CD8-positive, alpha-beta memory T cell (primary cell): ENCODE data around the gene RIN3. TPM values are rescaled to one million over a fixed set of nuclear protein-coding genes. Genes with fewer than 3 reads are reported as not detected.

ENCODE experiments used
- CTCF ChIA-PET: fragments of 350-600 bp; sonication (Branson Sonifier 250); formaldehyde crosslinking; loops from one replicate; lab custom pipeline; 2021; ENCODE audit warnings: antibody characterized with exemption; lab: Charles Lee
- POLR2A ChIA-PET: fragments of 350-600 bp; sonication (Branson Sonifier 250); formaldehyde crosslinking; loops from one replicate; lab custom pipeline; 2021; ENCODE audit warnings: antibody characterized with exemption; lab: Charles Lee
- DNase-seq, 5 donors: peaks; one replicate each; pipeline versions ENCODE4 v3.0.0 to v3.0.0-alpha.2; 2020 to 2022; ENCODE audit warnings: mixed read lengths in 1 of 5
- H3K27ac ChIP-seq: one replicate; pipeline ENCODE4 v1.7.0; 2013; ENCODE audit warnings: low read depth, mild to moderate bottlenecking, low read length, moderate library complexity
- H3K27me3 ChIP-seq: 2 replicates; pipeline ENCODE4 v1.7.0; 2013; ENCODE audit warnings: low read length, mild to moderate bottlenecking; ENCODE audit not compliant: insufficient read depth, poor library complexity, severe bottlenecking
- H3K36me3 ChIP-seq: 2 replicates; pipeline ENCODE4 v1.7.0; 2013; ENCODE audit warnings: mild to moderate bottlenecking, low read length, moderate library complexity; ENCODE audit not compliant: insufficient read depth
- H3K4me1 ChIP-seq: 2 replicates; pipeline ENCODE4 v1.7.0; 2013; ENCODE audit warnings: mild to moderate bottlenecking, low read length, moderate library complexity; ENCODE audit not compliant: insufficient read depth
- H3K4me3 ChIP-seq: 2 replicates; pipeline ENCODE4 v1.7.0; 2013; ENCODE audit warnings: mild to moderate bottlenecking, low read length
- H3K9me3 ChIP-seq: 2 replicates; pipeline ENCODE4 v1.7.0; 2013; ENCODE audit warnings: mild to moderate bottlenecking, low read length
- H3K27ac Mint-ChIP-seq, 8 donors: one replicate each; pipeline ENCODE4 v1.8.0; 2020 to 2021; ENCODE audit warnings: mixed read lengths in 8 of 8, mild to moderate bottlenecking in 6 of 8, inconsistent platforms in 3 of 8, moderate library complexity in 3 of 8
- H3K27me3 Mint-ChIP-seq, 2 donors: one replicate each; pipeline ENCODE4 v1.8.0; 2020 to 2021; ENCODE audit warnings: mixed read lengths in 2 of 2, mild to moderate bottlenecking in 1 of 2, moderate library complexity in 1 of 2
- H3K36me3 Mint-ChIP-seq, 3 donors: one replicate each; pipeline ENCODE4 v1.8.0; 2020 to 2021; ENCODE audit warnings: mixed read lengths in 3 of 3, inconsistent platforms in 1 of 3, mild to moderate bottlenecking in 1 of 3
- H3K4me1 Mint-ChIP-seq, 3 donors: one replicate each; pipeline ENCODE4 v1.8.0; 2020 to 2021; ENCODE audit warnings: mixed read lengths in 3 of 3, inconsistent platforms in 1 of 3, mild to moderate bottlenecking in 1 of 3
- H3K4me3 Mint-ChIP-seq, 7 donors: one replicate each; pipeline ENCODE4 v1.8.0; 2020 to 2021; ENCODE audit warnings: mixed read lengths in 7 of 7, mild to moderate bottlenecking in 6 of 7, moderate library complexity in 4 of 7, inconsistent platforms in 2 of 7
- H3K9me3 Mint-ChIP-seq, 5 donors: one replicate each; pipeline ENCODE4 v1.8.0; 2020 to 2022; ENCODE audit warnings: mixed read lengths in 5 of 5, mild to moderate bottlenecking in 3 of 5, moderate library complexity in 2 of 5, inconsistent platforms in 1 of 5
- polyA plus RNA-seq: library from polyadenylated mRNA; unstranded; fragments of 300-500 nt; fragmentation: Illumina TruSeq; gene quantifications from one replicate; pipeline ENCODE4 v1.2.3, GENCODE V29; 2021
- total RNA-seq, 2 experiments: library from RNA; stranded (reverse); gene quantifications; one replicate each; pipeline ENCODE4 v1.2.3, GENCODE V29; 2021

The RIN3 gene
- total and polyA plus RNA-seq, 3 experiments from 2014 or later = 31.9 to 47.4 (median 46.0) TPM

- Mint-ChIP-seq H3K4me3 (no peak overlapping the region), H3K27me3 (peaks cover 5 to 10% of the 10 kb centered on the region in 2 donors), H3K4me1 (peaks cover 0 to 6% (median 0%) of the 10 kb centered on the region in 3 donors), H3K9me3 (no peaks in the 10 kb centered on the region), H3K36me3 (no peaks in the 10 kb centered on the region), H3K27ac (no peak overlapping the region)
- no peak for DNase-seq
- no peak overlapping the region for H3K4me3 ChIP-seq
- no peak overlapping the region for H3K27ac ChIP-seq
- no peaks in the 10 kb centered on the region for H3K4me1 ChIP-seq
- POLR2A ChIA-PET = no interaction called here
- no peaks in the 10 kb centered on the region for H3K27me3 ChIP-seq
- no peaks in the 10 kb centered on the region for H3K9me3 ChIP-seq
- CTCF ChIA-PET = interaction anchor here (0.9 kb wide), 1 partner anchor 41 kb away, joined by 4 read pairs; no protein-coding TSS in a partner anchor
- no peaks in the 10 kb centered on the region for H3K36me3 ChIP-seq
These were observed 26.0 kb upstream of the RIN3 start for GRCh38 chr14:92487513-92488133.

- no peak overlapping the region for H3K4me3 Mint-ChIP-seq
- Histone ChIP-seq H3K4me1 (no peaks in the 10 kb centered on the region), H3K27me3 (no peaks in the 10 kb centered on the region), H3K27ac (no peak overlapping the region), H3K36me3 (no peaks in the 10 kb centered on the region), H3K9me3 (no peaks in the 10 kb centered on the region), H3K4me3 (no peak overlapping the region)
- DNase-seq = no peak
- ChIA-PET CTCF (no interaction called here), POLR2A (no interaction called here)
- peaks cover 0 to 6% (median 0%) of the 10 kb centered on the region in 3 donors for H3K4me1 Mint-ChIP-seq
- no peaks in the 10 kb centered on the region for H3K9me3 Mint-ChIP-seq
- H3K27ac Mint-ChIP-seq = peak overlapping the region in 1 of 8 donors; percentile 30
- peaks cover 5 to 6% of the 10 kb centered on the region in 2 donors for H3K27me3 Mint-ChIP-seq
- no peaks in the 10 kb centered on the region for H3K36me3 Mint-ChIP-seq
These were observed 24.0 kb upstream of the RIN3 start for GRCh38 chr14:92489394-92490238.

- H3K27ac ChIP-seq = no peak overlapping the region
- no peak for DNase-seq
- Mint-ChIP-seq H3K36me3 (no peaks in the 10 kb centered on the region), H3K27ac (no peak overlapping the region), H3K4me1 (peaks cover 0 to 6% (median 0%) of the 10 kb centered on the region in 3 donors), H3K27me3 (peaks cover 5 to 6% of the 10 kb centered on the region in 2 donors), H3K9me3 (no peaks in the 10 kb centered on the region), H3K4me3 (no peak overlapping the region)
- H3K4me1 ChIP-seq = no peaks in the 10 kb centered on the region
- no peaks in the 10 kb centered on the region for H3K9me3 ChIP-seq
- no peaks in the 10 kb centered on the region for H3K27me3 ChIP-seq
- ChIA-PET CTCF (no interaction called here), POLR2A (no interaction called here)
- no peak overlapping the region for H3K4me3 ChIP-seq
- H3K36me3 ChIP-seq = no peaks in the 10 kb centered on the region
These were observed 23.2 kb upstream of the RIN3 start for GRCh38 chr14:92490239-92490959.

- H3K9me3 Mint-ChIP-seq = no peaks in the 10 kb centered on the region
- Histone ChIP-seq H3K9me3 (no peaks in the 10 kb centered on the region), H3K4me1 (no peaks in the 10 kb centered on the region), H3K27ac (no peak overlapping the region), H3K4me3 (no peak overlapping the region), H3K27me3 (no peaks in the 10 kb centered on the region), H3K36me3 (no peaks in the 10 kb centered on the region)
- no peak overlapping the region for H3K27ac Mint-ChIP-seq
- ChIA-PET CTCF (no interaction called here), POLR2A (no interaction called here)
- H3K36me3 Mint-ChIP-seq = no peaks in the 10 kb centered on the region
- H3K4me3 Mint-ChIP-seq = no peak overlapping the region
- peaks cover 0 to 3% (median 0%) of the 10 kb centered on the region in 3 donors for H3K4me1 Mint-ChIP-seq
- no peak for DNase-seq
- peaks cover 6% of the 10 kb centered on the region in 2 donors for H3K27me3 Mint-ChIP-seq
These were observed 21.8 kb upstream of the RIN3 start for GRCh38 chr14:92491782-92492181.

GRCh38 chr14:92492258-92492657 is 21.3 kb upstream of the RIN3 start:
- Mint-ChIP-seq H3K27ac (no peak overlapping the region), H3K27me3 (peaks cover 5 to 6% of the 10 kb centered on the region in 2 donors), H3K36me3 (no peaks in the 10 kb centered on the region), H3K9me3 (no peaks in the 10 kb centered on the region), H3K4me1 (peaks cover 0 to under 1% (median 0%) of the 10 kb centered on the region in 3 donors), H3K4me3 (no peak overlapping the region)
- ChIA-PET CTCF (no interaction called here), POLR2A (no interaction called here)
- H3K27me3 ChIP-seq = no peaks in the 10 kb centered on the region
- no peak overlapping the region for H3K27ac ChIP-seq
- H3K4me1 ChIP-seq = no peaks in the 10 kb centered on the region
- DNase-seq = no peak
- H3K4me3 ChIP-seq = no peak overlapping the region
- no peaks in the 10 kb centered on the region for H3K9me3 ChIP-seq
- no peaks in the 10 kb centered on the region for H3K36me3 ChIP-seq

GRCh38 chr14:92493024-92493423 is 20.6 kb upstream of the RIN3 start:
- no peak for DNase-seq
- H3K27ac Mint-ChIP-seq = peak overlapping the region in 1 of 8 donors; percentile 19
- ChIA-PET POLR2A (no interaction called here), CTCF (no interaction called here)
- H3K4me3 ChIP-seq = no peak overlapping the region
- H3K9me3 Mint-ChIP-seq = no peaks in the 10 kb centered on the region
- no peaks in the 10 kb centered on the region for H3K27me3 ChIP-seq
- no peaks in the 10 kb centered on the region for H3K4me1 Mint-ChIP-seq
- no peaks in the 10 kb centered on the region for H3K4me1 ChIP-seq
- no peaks in the 10 kb centered on the region for H3K9me3 ChIP-seq
- H3K4me3 Mint-ChIP-seq = no peak overlapping the region
- H3K27me3 Mint-ChIP-seq = peaks cover 3 to 5% of the 10 kb centered on the region in 2 donors
- H3K36me3 ChIP-seq = no peaks in the 10 kb centered on the region
- no peak overlapping the region for H3K27ac ChIP-seq
- H3K36me3 Mint-ChIP-seq = no peaks in the 10 kb centered on the region

GRCh38 chr14:92493492-92493891 is 20.1 kb upstream of the RIN3 start:
- POLR2A ChIA-PET = no interaction called here
- CTCF ChIA-PET = interaction anchor here (0.6 kb wide), 1 partner anchor 152 kb away, joined by 3 read pairs; no protein-coding TSS in a partner anchor
- Mint-ChIP-seq H3K4me1 (no peaks in the 10 kb centered on the region), H3K27ac (no peak overlapping the region), H3K9me3 (no peaks in the 10 kb centered on the region), H3K27me3 (peaks cover 3 to 4% of the 10 kb centered on the region in 2 donors), H3K4me3 (no peak overlapping the region), H3K36me3 (no peaks in the 10 kb centered on the region)
- no peaks in the 10 kb centered on the region for H3K9me3 ChIP-seq
- H3K4me1 ChIP-seq = no peaks in the 10 kb centered on the region
- no peak overlapping the region for H3K4me3 ChIP-seq
- H3K36me3 ChIP-seq = no peaks in the 10 kb centered on the region
- H3K27ac ChIP-seq = no peak overlapping the region
- DNase-seq = no peak
- no peaks in the 10 kb centered on the region for H3K27me3 ChIP-seq

GRCh38 chr14:92494512-92494911 is 19.1 kb upstream of the RIN3 start:
- Mint-ChIP-seq H3K9me3 (no peaks in the 10 kb centered on the region), H3K27me3 (peaks cover 0 to 1% of the 10 kb centered on the region in 2 donors), H3K4me3 (no peak overlapping the region), H3K27ac (no peak overlapping the region), H3K4me1 (no peaks in the 10 kb centered on the region), H3K36me3 (no peaks in the 10 kb centered on the region)
- Histone ChIP-seq H3K27me3 (no peaks in the 10 kb centered on the region), H3K4me3 (no peak overlapping the region), H3K9me3 (no peaks in the 10 kb centered on the region), H3K4me1 (no peaks in the 10 kb centered on the region), H3K36me3 (no peaks in the 10 kb centered on the region), H3K27ac (no peak overlapping the region)
- ChIA-PET CTCF (no interaction called here), POLR2A (no interaction called here)
- DNase-seq = no peak
